H9 (cell line): ENCODE measurements around the gene TEX38. TPM values are rescaled to one million over a fixed set of nuclear protein-coding genes. Genes with fewer than 3 reads are reported as not detected.

Source experiments
- DNase-seq: peaks from one replicate; pipeline ENCODE4 v3.0.0-alpha.2; 2017
- H2AFZ ChIP-seq: one replicate; pipeline ENCODE4 v1.6.1; 2013; ENCODE audit warnings: mild to moderate bottlenecking, low read length, control low read depth, moderate library complexity
- H2AK5ac ChIP-seq: 2 replicates; pipeline ENCODE4 v1.6.1; 2013; ENCODE audit warnings: low read length, control low read depth, mixed read lengths; ENCODE audit not compliant: insufficient read length
- H2BK120ac ChIP-seq: one replicate; pipeline ENCODE4 v1.6.1; 2013; ENCODE audit warnings: low read depth, mild to moderate bottlenecking, low read length, control low read depth, inconsistent platforms; ENCODE audit not compliant: poor library complexity, severe bottlenecking
- H2BK12ac ChIP-seq: 2 replicates; pipeline ENCODE4 v1.6.1; 2013; ENCODE audit warnings: low read length, control low read depth, mixed read lengths, low read depth; ENCODE audit not compliant: insufficient read length
- H2BK15ac ChIP-seq: 2 replicates; pipeline ENCODE4 v1.6.1; 2013; ENCODE audit warnings: low read depth, low read length, control low read depth
- H2BK20ac ChIP-seq: one replicate; pipeline ENCODE4 v1.6.1; 2013; ENCODE audit warnings: low read depth, mild to moderate bottlenecking, low read length, control low read depth, inconsistent platforms; ENCODE audit not compliant: poor library complexity, severe bottlenecking
- H2BK5ac ChIP-seq: 2 replicates; pipeline ENCODE4 v1.6.1; 2013; ENCODE audit warnings: low read length, control low read depth, mixed read lengths; ENCODE audit not compliant: insufficient read length
- H3K14ac ChIP-seq: 2 replicates; pipeline ENCODE4 v1.6.1; 2013; ENCODE audit warnings: low read length, control low read depth; ENCODE audit not compliant: insufficient read depth
- H3K18ac ChIP-seq: 2 replicates; pipeline ENCODE4 v1.6.1; 2013; ENCODE audit warnings: low read depth, mild to moderate bottlenecking, mixed read lengths, low read length, control low read depth; ENCODE audit not compliant: insufficient read length
- H3K23ac ChIP-seq: 2 replicates; pipeline ENCODE4 v1.6.1; 2013; ENCODE audit warnings: low read length, control low read depth, mixed read lengths, low read depth; ENCODE audit not compliant: insufficient read length
- H3K23me2 ChIP-seq: 2 replicates; pipeline ENCODE4 v1.6.1; 2013; ENCODE audit warnings: low read depth, mild to moderate bottlenecking, mixed read lengths, low read length, control low read depth; ENCODE audit not compliant: insufficient read length, poor library complexity, severe bottlenecking
- H3K27ac ChIP-seq: 2 replicates; pipeline ENCODE4 v1.5.1; 2013; ENCODE audit warnings: low read length, control low read depth, mixed read lengths, low read depth; ENCODE audit not compliant: insufficient read length
- H3K27me3 ChIP-seq: 2 replicates; pipeline ENCODE4 v1.6.1; 2013; ENCODE audit warnings: low read length, control low read depth, inconsistent platforms; ENCODE audit not compliant: insufficient read depth
- H3K4ac ChIP-seq: 2 replicates; pipeline ENCODE4 v1.6.1; 2013; ENCODE audit warnings: low read depth, mild to moderate bottlenecking, control low read depth, inconsistent platforms, low read length, moderate library complexity
- H3K4me1 ChIP-seq: 2 replicates; pipeline ENCODE4 v1.6.1; 2013; ENCODE audit warnings: low read length, control low read depth, inconsistent platforms; ENCODE audit not compliant: insufficient read depth
- H3K4me2 ChIP-seq: 2 replicates; pipeline ENCODE4 v1.6.1; 2013; ENCODE audit warnings: low read length, control low read depth, mixed read lengths; ENCODE audit not compliant: insufficient read length, insufficient read depth
- H3K56ac ChIP-seq: 2 replicates; pipeline ENCODE4 v1.6.1; 2013; ENCODE audit warnings: low read depth, mild to moderate bottlenecking, mixed read lengths, low read length, control low read depth; ENCODE audit not compliant: insufficient read length
- H3K79me1 ChIP-seq: 2 replicates; pipeline ENCODE4 v1.6.1; 2013; ENCODE audit warnings: low read depth, mild to moderate bottlenecking, moderate library complexity, low read length, control low read depth, inconsistent platforms; ENCODE audit not compliant: insufficient read depth, poor library complexity, severe bottlenecking
- H3K79me2 ChIP-seq: 2 replicates; pipeline ENCODE4 v1.6.1; 2013; ENCODE audit warnings: low read length, control low read depth, inconsistent platforms; ENCODE audit not compliant: insufficient read depth
- H3K9ac ChIP-seq: 2 replicates; pipeline ENCODE4 v1.6.1; 2013; ENCODE audit warnings: low read length, control low read depth, mixed read lengths; ENCODE audit not compliant: insufficient read length; ENCODE audit errors: extremely low read depth
- H3K9me3 ChIP-seq: one replicate; pipeline ENCODE4 v1.6.1; 2013; ENCODE audit warnings: low read depth, low read length, inconsistent platforms; ENCODE audit not compliant: control insufficient read depth
- H3T11ph ChIP-seq: one replicate; pipeline ENCODE4 v1.6.1; 2013; ENCODE audit warnings: mild to moderate bottlenecking, low read length, control low read depth, inconsistent platforms
- H4K20me1 ChIP-seq: one replicate; pipeline ENCODE4 v1.6.1; 2013; ENCODE audit not compliant: control insufficient read depth, insufficient read length, insufficient read depth
- H4K5ac ChIP-seq: 2 replicates; pipeline ENCODE4 v1.6.1; 2013; ENCODE audit warnings: low read depth, mild to moderate bottlenecking, mixed read lengths, low read length, control low read depth; ENCODE audit not compliant: insufficient read length
- H4K8ac ChIP-seq: replicated peaks from 2 replicates; pipeline ENCODE4 v1.6.1; 2013; ENCODE audit warnings: low read length, control low read depth, mixed read lengths, low read depth; ENCODE audit not compliant: insufficient read length
- H4K91ac ChIP-seq: 2 replicates; pipeline ENCODE4 v1.6.1; 2013; ENCODE audit warnings: low read depth, mild to moderate bottlenecking, moderate library complexity, mixed read lengths, low read length, control low read depth; ENCODE audit not compliant: insufficient read length
- H3K27ac Mint-ChIP-seq, 3 experiments: 2 replicates in 2 of 3; 3 replicates in 1 of 3; pipeline ENCODE4 v1.8.0; 2020 to 2021; ENCODE audit warnings: mixed read lengths in 3 of 3, mild to moderate bottlenecking in 1 of 3, moderate library complexity in 1 of 3
- H3K27me3 Mint-ChIP-seq: 2 replicates; pipeline ENCODE4 v1.8.0; 2021; ENCODE audit warnings: low read depth, mild to moderate bottlenecking, moderate library complexity, mixed read lengths
- H3K36me3 Mint-ChIP-seq, 3 experiments: 2 replicates in 2 of 3; 3 replicates in 1 of 3; pipeline ENCODE4 v1.8.0; 2020 to 2021; ENCODE audit warnings: low read depth in 3 of 3, mixed read lengths in 3 of 3; ENCODE audit not compliant: insufficient read depth in 1 of 3
- H3K4me1 Mint-ChIP-seq, 2 experiments: 2 replicates each; pipeline ENCODE4 v1.8.0; 2020; ENCODE audit warnings: mixed read lengths in 2 of 2
- H3K4me3 Mint-ChIP-seq, 2 experiments: 2 replicates in 1 of 2; 3 replicates in 1 of 2; pipeline ENCODE4 v1.8.0; 2020 to 2021; ENCODE audit warnings: mild to moderate bottlenecking in 2 of 2, mixed read lengths in 2 of 2, moderate library complexity in 1 of 2
- H3K9me3 Mint-ChIP-seq, 2 experiments: 2 replicates in 1 of 2; 3 replicates in 1 of 2; pipeline ENCODE4 v1.8.0; 2020; ENCODE audit warnings: mild to moderate bottlenecking in 2 of 2, mixed read lengths in 2 of 2, moderate library complexity in 1 of 2
- CTCF ChIP-seq: fragments of 200-600 bp; sonication (generic); conservative IDR thresholded peaks from 3 replicates; pipeline ENCODE4 v1.8.0; 2021; ENCODE audit warnings: antibody characterized with exemption, mild to moderate bottlenecking
- WGBS: extraction: QIAGEN DNeasy Blood & Tissue Kit; methylation state at CpG from one replicate; pipeline ENCODE4 v1.1.7; 2013; ENCODE audit warnings: missing lambda C conversion rate, low lambda C conversion rate, mixed read lengths; ENCODE audit not compliant: insufficient read length; ENCODE audit errors: extremely low coverage; 5-methylcytosine and 5-hydroxymethylcytosine counted together
- long read RNA-seq: library from polyadenylated mRNA; unstranded; transcript quantifications from one replicate; pipeline ENCODE4 v2.0.0, GENCODE V29; 2020
- total RNA-seq: library from RNA; stranded (reverse); gene quantifications from 2 replicates; pipeline ENCODE4 v1.2.1, GENCODE V29; 2021

Gene TEX38
- not detected in 2 replicates for total RNA-seq
- long read RNA-seq, result 0 reads

DNA sequence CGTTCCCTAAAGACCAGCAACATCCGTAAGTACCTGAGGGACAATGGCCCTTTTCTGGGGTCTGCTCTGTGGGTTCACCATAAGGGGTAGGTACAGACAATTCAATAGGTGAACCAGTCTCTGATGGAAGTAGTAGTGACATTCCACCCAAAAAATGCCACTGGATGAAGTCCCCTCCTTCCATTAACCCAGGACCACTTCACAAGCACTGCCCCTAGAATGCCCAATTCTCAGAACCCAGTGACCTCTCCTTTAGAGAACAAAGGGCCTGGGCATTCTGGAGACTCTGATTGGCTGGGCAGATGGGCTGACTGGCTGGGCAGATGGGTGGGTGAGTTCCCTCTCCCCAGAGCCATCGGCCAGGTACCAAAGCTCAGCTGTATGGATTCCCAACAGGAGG is at the start of gene TEX38:
Gene TEX38 (plus strand): TSS at position 301 of the 400 bp plus-strand sequence. CDS start 81 bp downstream, at position 382.
- H3K27ac Mint-ChIP-seq, result peak within 1 kb of the TSS in 2 of 3 experiments; percentile 46 to 61; a peak in 2 of 7 replicates
- H3K27ac ChIP-seq, result no peak within 1 kb of the TSS
- no peak within 1 kb of the TSS for H4K91ac ChIP-seq
- H3K36me3 Mint-ChIP-seq, result peaks cover 2 to 17% (median 4%) of the 10 kb centered on the region in 3 experiments; a peak in 3 of 7 replicates
- no peak within 1 kb of the TSS for H2AK5ac ChIP-seq
- H3K9me3 Mint-ChIP-seq, result no peaks in the 10 kb centered on the region
- H3K4me2 ChIP-seq, result no peak within 1 kb of the TSS
- H2BK5ac ChIP-seq, result no peak within 1 kb of the TSS
- H2AFZ ChIP-seq, result no peak within 1 kb of the TSS
- H4K20me1 ChIP-seq, result no peaks in the 10 kb centered on the region
- no peak within 1 kb of the TSS for H4K8ac ChIP-seq
- H3K27me3 ChIP-seq, result no peaks in the 10 kb centered on the region
- H3K27me3 Mint-ChIP-seq, result no peaks in the 10 kb centered on the region
- no peak within 1 kb of the TSS for H3K9ac ChIP-seq
- H2BK120ac ChIP-seq, result no peak within 1 kb of the TSS
- no peak within 1 kb of the TSS for H3K23ac ChIP-seq
- no peak within 1 kb of the TSS for H2BK20ac ChIP-seq
- H3K4me1 Mint-ChIP-seq, result peaks cover 31 to 35% of the 10 kb centered on the region in 2 experiments
- H2BK12ac ChIP-seq, result no peak within 1 kb of the TSS
- no peak within 1 kb of the TSS for H3K4ac ChIP-seq
- peaks cover 10% of the 10 kb centered on the region for H3K23me2 ChIP-seq
- H3K4me1 ChIP-seq, result peaks cover 4% of the 10 kb centered on the region; the same call in 1 of the 2 replicates
- H3K18ac ChIP-seq, result no peak within 1 kb of the TSS
- H3K56ac ChIP-seq, result no peak within 1 kb of the TSS
- no peaks in the 10 kb centered on the region for H3K79me1 ChIP-seq
- DNase-seq, result peak; percentile 22
- no peak within 1 kb of the TSS for H3K4me3 Mint-ChIP-seq
- no peak within 1 kb of the TSS for H4K5ac ChIP-seq
- no peak within 1 kb of the TSS for H3T11ph ChIP-seq
- no CpG with 5 or more reads among the region's 3 CpGs for WGBS
- no peaks in the 10 kb centered on the region for H3K79me2 ChIP-seq
- H2BK15ac ChIP-seq, result no peak within 1 kb of the TSS
- H3K14ac ChIP-seq, result no peak within 1 kb of the TSS
- no peaks in the 10 kb centered on the region for H3K9me3 ChIP-seq
- no peak for TF ChIP-seq CTCF
